Activated CD4-positive, alpha-beta T cell treated with anti-CD3 and anti-CD28 coated beads for 36 hours (primary cell): Measurements from ENCODE around the gene JAZF1. TPM values are rescaled to one million over a fixed set of nuclear protein-coding genes. Genes with fewer than 3 reads are reported as not detected.
A peak's percentile ranks its signal among the peaks of the same experiment; 100 is the strongest.

ENCODE experiments used
- ATAC-seq: fragments of 200-7000 bp; cut with Tn5 transposase; one replicate; pipeline ENCODE4 v1.10.0; 2021; ENCODE audit warnings: mild to moderate bottlenecking, moderate library complexity
- CTCF ChIA-PET: fragments of 350-600 bp; sonication (Branson Sonifier 250); formaldehyde crosslinking; loops from one replicate; lab custom pipeline; 2021; ENCODE audit warnings: antibody characterized with exemption; lab: Charles Lee
- POLR2A ChIA-PET: fragments of 350-600 bp; sonication (Branson Sonifier 250); formaldehyde crosslinking; loops from one replicate; lab custom pipeline; 2021; ENCODE audit warnings: antibody characterized with exemption, inconsistent platforms; lab: Charles Lee
- DNase-seq: peaks from one replicate; pipeline ENCODE4 v3.0.0-alpha.2; 2020
- H3K27ac Mint-ChIP-seq: one replicate; pipeline ENCODE4 v1.8.0; 2021; ENCODE audit warnings: mixed read lengths
- H3K27me3 Mint-ChIP-seq: one replicate; pipeline ENCODE4 v1.8.0; 2021; ENCODE audit warnings: mixed read lengths
- H3K36me3 Mint-ChIP-seq: one replicate; pipeline ENCODE4 v1.8.0; 2021; ENCODE audit warnings: low read depth, mixed read lengths
- H3K4me1 Mint-ChIP-seq: one replicate; pipeline ENCODE4 v1.8.0; 2021; ENCODE audit warnings: mixed read lengths
- H3K4me3 Mint-ChIP-seq: one replicate; pipeline ENCODE4 v1.8.0; 2021; ENCODE audit warnings: mild to moderate bottlenecking, moderate library complexity, mixed read lengths
- H3K9me3 Mint-ChIP-seq: one replicate; pipeline ENCODE4 v1.8.0; 2021; ENCODE audit warnings: low read depth, mixed read lengths
- intact Hi-C, 2 experiments: fragments of 100-400 bp; cut with DNase I in 1 of 2; cut with micrococcal nuclease in 1 of 2; formaldehyde crosslinking; loops; one replicate each; pipeline versions ENCODE4 v1.14.2 to v1.15.1; 2022 to 2024; cut with DNase I, micrococcal nuclease
- total RNA-seq, 2 experiments: library from RNA; stranded (reverse); gene quantifications; one replicate each; pipeline ENCODE4 v1.2.3, GENCODE V29; 2021

Gene JAZF1
- total RNA-seq, 2 experiments from 2014 or later: 5.2 to 6.9 TPM

DNA sequence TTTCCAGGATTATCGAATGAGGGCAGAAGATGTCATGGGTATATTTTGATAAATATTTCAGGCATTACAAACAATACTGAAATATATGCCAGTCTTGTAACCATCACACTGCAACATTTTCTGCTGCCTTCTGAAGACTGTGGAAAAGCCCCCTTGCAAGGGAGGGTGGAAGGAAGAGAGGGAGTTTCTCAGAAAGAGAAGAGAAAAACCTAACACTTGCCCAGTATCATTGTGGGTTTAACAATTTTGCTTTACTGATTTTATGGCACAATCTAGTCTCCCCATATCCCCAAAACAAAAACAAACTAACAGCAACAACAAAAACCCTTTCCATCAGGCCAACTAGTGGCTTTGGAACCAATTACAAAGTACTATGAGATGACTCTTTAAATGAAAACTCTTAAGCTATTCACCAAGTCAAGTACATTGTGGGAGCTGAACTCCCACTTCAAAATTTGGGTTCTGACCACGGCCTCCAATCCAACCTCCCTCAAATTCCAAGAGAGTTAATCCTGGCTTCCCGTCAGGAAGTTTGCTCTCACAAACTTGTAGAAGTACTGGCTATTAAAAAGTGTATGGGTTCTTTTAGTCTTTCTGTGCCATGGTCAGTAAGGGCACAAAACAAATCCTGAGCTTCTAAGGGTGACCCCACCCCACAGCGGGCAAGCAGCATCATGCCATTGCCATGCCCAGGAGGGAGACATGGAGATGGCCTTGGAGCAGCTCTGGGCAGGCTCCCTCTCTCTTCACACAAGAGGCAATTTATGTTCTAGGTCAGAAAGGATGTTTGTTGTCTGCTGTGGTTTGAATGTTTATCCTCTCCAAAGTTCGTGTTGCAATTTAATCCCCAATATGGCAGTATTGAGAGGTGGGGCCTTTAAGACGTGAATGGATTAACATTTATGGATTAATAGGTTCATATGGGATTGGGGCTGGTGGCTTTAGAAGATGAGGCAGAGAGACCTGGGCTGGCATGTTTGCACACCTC lies 96.3 kb downstream of the JAZF1 start:
- H3K9me3 Mint-ChIP-seq: no peaks in the 10 kb centered on the region
- intact Hi-C loops: no loop called here
- H3K27ac Mint-ChIP-seq: no peak overlapping the region
- H3K36me3 Mint-ChIP-seq: no peaks in the 10 kb centered on the region
- no peak overlapping the region for H3K4me3 Mint-ChIP-seq
- POLR2A ChIA-PET: no interaction called here
- ATAC-seq (no peak), DNase-seq (no peak)
- CTCF ChIA-PET: interaction anchor here (0.6 to 2.2 kb wide), 8 partner anchors 10 to 263 kb away, joined by 3 to 9 read pairs (median 5); no protein-coding TSS in a partner anchor
- peaks cover 5% of the 10 kb centered on the region for H3K4me1 Mint-ChIP-seq
- H3K27me3 Mint-ChIP-seq: no peaks in the 10 kb centered on the region

- POLR2A ChIA-PET: no interaction called here
- CTCF ChIA-PET: interaction anchor here (0.6 to 2.1 kb wide), 8 partner anchors 9 to 262 kb away, joined by 3 to 9 read pairs (median 4); no protein-coding TSS in a partner anchor
- intact Hi-C loops: no loop called here
- Mint-ChIP-seq H3K27ac (no peak overlapping the region), H3K4me3 (no peak overlapping the region), H3K4me1 (no peaks in the 10 kb centered on the region), H3K9me3 (no peaks in the 10 kb centered on the region), H3K36me3 (no peaks in the 10 kb centered on the region), H3K27me3 (no peaks in the 10 kb centered on the region)
- no peak for ATAC-seq
- no peak for DNase-seq
These were observed 97.2 kb downstream of the JAZF1 start for GRCh38 chr7:28083164-28083997.

DNA sequence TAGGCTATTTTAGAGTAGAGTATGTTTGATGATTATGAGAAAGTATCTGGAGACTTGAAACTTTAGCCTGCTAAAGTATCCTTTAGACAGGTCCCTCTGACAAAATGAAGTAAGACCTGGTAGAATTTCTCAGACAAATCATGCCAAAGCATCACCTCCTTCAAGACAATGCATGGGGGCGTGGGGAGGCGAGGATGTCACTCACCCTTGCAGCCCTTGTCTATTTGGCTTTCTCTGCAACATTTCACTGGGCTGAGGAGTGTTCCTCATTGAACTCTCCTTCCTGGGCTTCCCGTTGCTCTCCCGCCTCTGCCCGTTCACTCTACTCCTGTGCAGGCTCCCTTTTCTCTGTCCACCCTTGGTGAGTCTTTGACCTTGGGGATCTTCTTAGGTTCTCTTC lies 98.5 kb downstream of the JAZF1 start:
- DNase-seq (no peak), ATAC-seq (no peak)
- intact Hi-C loops: no loop called here
- Mint-ChIP-seq H3K36me3 (no peaks in the 10 kb centered on the region), H3K27ac (no peak overlapping the region), H3K4me1 (peaks cover 5% of the 10 kb centered on the region), H3K9me3 (no peaks in the 10 kb centered on the region), H3K4me3 (no peak overlapping the region), H3K27me3 (no peaks in the 10 kb centered on the region)
- ChIA-PET POLR2A (no interaction called here), CTCF (interaction anchor here (0.8 to 5.4 kb wide), 5 partner anchors 10 to 15 kb away, joined by 3 to 47 read pairs (median 4); no protein-coding TSS in a partner anchor)

DNA sequence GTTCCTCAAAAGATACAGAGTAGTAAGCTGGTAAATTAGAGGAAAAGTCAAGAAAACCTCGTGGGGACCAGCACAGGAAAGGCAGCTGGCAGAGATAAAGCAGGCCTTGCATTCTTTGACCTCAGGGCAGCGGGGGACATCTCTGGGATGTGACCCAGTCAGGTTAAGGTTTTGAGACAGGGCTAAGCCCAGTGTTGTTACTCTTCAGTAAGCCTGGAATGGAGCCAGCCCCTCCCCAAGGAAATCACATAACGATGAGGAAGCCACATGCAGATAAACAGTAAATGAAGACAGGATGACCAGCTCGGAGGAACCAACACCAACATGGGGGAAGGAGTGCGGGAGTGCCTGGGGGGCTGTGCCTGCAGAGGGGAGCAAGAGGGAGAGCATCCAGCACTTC lies 99.6 kb downstream of the JAZF1 start:
- H3K36me3 Mint-ChIP-seq: no peaks in the 10 kb centered on the region
- no peak for ATAC-seq
- H3K9me3 Mint-ChIP-seq: no peaks in the 10 kb centered on the region
- no peak for DNase-seq
- no peak overlapping the region for H3K4me3 Mint-ChIP-seq
- intact Hi-C loops: no loop called here
- H3K27me3 Mint-ChIP-seq: no peaks in the 10 kb centered on the region
- POLR2A ChIA-PET: no interaction called here
- peaks cover 5% of the 10 kb centered on the region for H3K4me1 Mint-ChIP-seq
- no peak overlapping the region for H3K27ac Mint-ChIP-seq
- CTCF ChIA-PET: interaction anchor here (1.0 to 5.4 kb wide), 4 partner anchors 15 to 61 kb away, joined by 4 to 47 read pairs (median 8); no protein-coding TSS in a partner anchor

GRCh38 chr7:28078036-28078901 lies 102.3 kb downstream of the JAZF1 start:
- peak; percentile 70 for ATAC-seq
- POLR2A ChIA-PET: interaction anchor here (0.7 to 0.8 kb wide), 2 partner anchors 115 to 127 kb away, joined by 3 read pairs; no protein-coding TSS in a partner anchor
- peak; percentile 66 for DNase-seq
- Mint-ChIP-seq H3K27me3 (no peaks in the 10 kb centered on the region), H3K4me1 (peaks cover 5% of the 10 kb centered on the region), H3K9me3 (no peaks in the 10 kb centered on the region), H3K36me3 (no peaks in the 10 kb centered on the region), H3K27ac (no peak overlapping the region), H3K4me3 (no peak overlapping the region)
- intact Hi-C loops: loop anchor here (1.0 to 5.0 kb wide), 2 partner anchors 15 to 881 kb away; no protein-coding TSS in a partner anchor
- CTCF ChIA-PET: interaction anchor here (0.6 to 5.4 kb wide), 13 partner anchors 9 to 232 kb away, joined by 3 to 47 read pairs (median 5); no protein-coding TSS in a partner anchor

DNA sequence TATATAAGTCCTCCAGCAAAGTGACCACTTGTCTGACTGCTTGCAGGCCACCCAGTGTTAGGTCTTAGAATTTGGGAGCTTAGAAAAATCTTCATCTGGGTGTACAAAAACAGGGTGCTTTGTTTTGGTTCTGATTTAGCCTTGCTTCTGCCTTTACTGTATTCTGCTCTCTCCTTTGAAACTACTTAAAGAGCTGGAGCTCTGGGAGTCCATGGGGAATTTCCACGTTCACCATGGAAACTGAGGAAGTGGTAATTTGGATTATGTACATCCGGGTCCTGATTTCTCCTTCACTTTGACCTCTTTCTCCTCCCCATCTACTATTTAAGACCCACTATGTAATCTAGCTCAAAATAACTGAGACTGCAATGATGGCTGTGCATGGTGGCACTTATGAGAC lies 103.0 kb downstream of the JAZF1 start:
- Mint-ChIP-seq H3K9me3 (no peaks in the 10 kb centered on the region), H3K4me3 (no peak overlapping the region), H3K27me3 (no peaks in the 10 kb centered on the region), H3K27ac (no peak overlapping the region), H3K4me1 (peaks cover 5% of the 10 kb centered on the region), H3K36me3 (no peaks in the 10 kb centered on the region)
- intact Hi-C loops: loop anchor here (1.0 to 5.0 kb wide), 2 partner anchors 16 to 880 kb away; no protein-coding TSS in a partner anchor
- no peak for ATAC-seq
- ChIA-PET POLR2A (interaction anchor here (0.8 kb wide), 1 partner anchor 127 kb away, joined by 3 read pairs; no protein-coding TSS in a partner anchor), CTCF (interaction anchor here (0.6 to 5.4 kb wide), 13 partner anchors 8 to 233 kb away, joined by 3 to 47 read pairs (median 5); no protein-coding TSS in a partner anchor)
- DNase-seq: no peak

GRCh38 chr7:28076423-28077200 lies 104.0 kb downstream of the JAZF1 start:
- DNase-seq: no peak
- Mint-ChIP-seq H3K36me3 (no peaks in the 10 kb centered on the region), H3K4me1 (peaks cover 5% of the 10 kb centered on the region), H3K9me3 (no peaks in the 10 kb centered on the region), H3K27ac (no peak overlapping the region), H3K27me3 (no peaks in the 10 kb centered on the region), H3K4me3 (no peak overlapping the region)
- intact Hi-C loops: loop anchor here (5.0 kb wide), 1 partner anchor 879 kb away; no protein-coding TSS in a partner anchor
- no peak for ATAC-seq
- ChIA-PET CTCF (interaction anchor here (2.1 to 5.4 kb wide), 3 partner anchors 14 to 19 kb away, joined by 7 to 47 read pairs (median 19); no protein-coding TSS in a partner anchor), POLR2A (no interaction called here)

DNA sequence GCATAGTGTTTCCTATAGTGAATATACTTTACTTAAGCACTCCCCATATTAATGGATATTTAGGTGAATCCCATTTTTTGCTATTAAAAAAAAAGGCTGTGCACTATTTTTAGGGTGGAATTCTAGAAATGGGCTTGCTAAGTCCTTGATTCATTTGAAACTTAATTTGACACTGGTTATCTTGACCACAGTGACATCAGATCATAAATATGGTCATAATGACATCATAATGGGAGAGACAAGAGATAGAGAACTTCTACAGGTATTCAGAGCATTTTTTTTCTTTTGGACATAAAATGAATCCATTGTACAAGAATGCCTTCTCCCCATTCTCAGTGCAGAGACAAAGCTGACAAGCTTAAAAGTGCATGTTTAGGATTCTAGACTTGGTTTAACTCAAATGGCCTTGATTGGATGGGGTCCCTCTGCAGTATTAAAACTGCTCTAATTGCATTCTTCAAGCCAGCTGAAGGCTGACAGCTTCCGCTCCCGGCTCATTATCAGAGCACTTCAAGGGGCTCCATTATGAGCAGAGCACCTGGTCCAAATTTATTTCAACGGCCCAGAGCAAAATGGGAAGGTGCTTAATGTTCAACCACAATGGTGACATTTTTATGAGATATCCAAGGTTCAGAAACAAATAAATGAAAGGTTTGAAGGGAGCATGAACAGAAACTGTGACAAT lies 104.8 kb downstream of the JAZF1 start:
- Mint-ChIP-seq H3K27me3 (no peaks in the 10 kb centered on the region), H3K4me3 (no peak overlapping the region), H3K36me3 (no peaks in the 10 kb centered on the region), H3K27ac (no peak overlapping the region), H3K9me3 (no peaks in the 10 kb centered on the region), H3K4me1 (peaks cover 5% of the 10 kb centered on the region)
- CTCF ChIA-PET: interaction anchor here (0.6 to 2.4 kb wide), 3 partner anchors 14 to 166 kb away, joined by 3 to 7 read pairs (median 4); no protein-coding TSS in a partner anchor
- ATAC-seq (no peak), DNase-seq (no peak)
- POLR2A ChIA-PET: no interaction called here
- intact Hi-C loops: loop anchor here (5.0 kb wide), 1 partner anchor 879 kb away; no protein-coding TSS in a partner anchor

DNA sequence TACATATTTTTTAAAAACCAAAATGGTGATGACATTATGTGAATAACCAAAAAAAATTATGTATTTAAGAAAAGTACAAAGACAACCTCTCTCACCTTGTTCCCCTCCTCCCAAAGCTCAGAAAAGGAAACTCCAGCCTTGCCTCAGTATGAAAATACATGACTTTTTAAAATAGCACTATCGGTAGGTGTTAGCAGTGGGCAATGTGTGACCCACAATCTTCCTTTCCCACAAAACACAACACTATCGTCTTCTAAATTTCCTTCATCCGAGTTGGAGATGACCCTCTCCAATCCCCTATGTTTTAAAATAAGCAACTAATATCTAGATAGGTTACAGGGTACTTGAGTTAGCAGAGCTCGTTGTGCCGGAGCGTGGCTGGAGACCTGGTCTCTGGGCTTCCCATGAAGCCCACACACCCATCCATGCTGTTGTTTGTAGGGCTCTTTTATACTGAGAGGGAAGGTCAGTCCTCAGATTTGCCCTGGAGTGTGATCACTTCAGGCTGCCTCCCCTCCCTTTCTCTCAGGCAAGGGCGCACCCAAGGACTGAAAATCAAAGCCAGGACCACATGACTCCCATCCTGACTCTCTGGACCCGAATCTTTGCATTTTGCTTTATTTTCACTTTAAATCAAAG lies 107.6 kb downstream of the JAZF1 start:
- no peak for DNase-seq
- ChIA-PET CTCF (interaction anchor here (0.7 to 1.5 kb wide), 5 partner anchors 11 to 240 kb away, joined by 3 to 5 read pairs (median 3); no protein-coding TSS in a partner anchor), POLR2A (no interaction called here)
- Mint-ChIP-seq H3K4me1 (peaks cover 3% of the 10 kb centered on the region), H3K27ac (no peak overlapping the region), H3K27me3 (no peaks in the 10 kb centered on the region), H3K9me3 (no peaks in the 10 kb centered on the region), H3K4me3 (no peak overlapping the region), H3K36me3 (no peaks in the 10 kb centered on the region)
- no peak for ATAC-seq
- intact Hi-C loops: no loop called here
